Renal cortical epithelial cell (primary cell): ENCODE measurements around the gene NRXN3. TPM values are rescaled to one million over a fixed set of nuclear protein-coding genes. Genes with fewer than 3 reads are reported as not detected.

Experiments used
- DNase-seq: peaks from one replicate; pipeline ENCODE4 v3.0.0-alpha.2; 2011; ENCODE audit warnings: low read depth
- total RNA-seq: library from RNA; depleted of rRNA; stranded (reverse); fragments of >200 nt; gene quantifications from 2 replicates; pipeline ENCODE4 v1.2.3, GENCODE V29; 2014

The NRXN3 gene
- total RNA-seq, 1 donor from 2014 or later: 2.9 TPM

DNA sequence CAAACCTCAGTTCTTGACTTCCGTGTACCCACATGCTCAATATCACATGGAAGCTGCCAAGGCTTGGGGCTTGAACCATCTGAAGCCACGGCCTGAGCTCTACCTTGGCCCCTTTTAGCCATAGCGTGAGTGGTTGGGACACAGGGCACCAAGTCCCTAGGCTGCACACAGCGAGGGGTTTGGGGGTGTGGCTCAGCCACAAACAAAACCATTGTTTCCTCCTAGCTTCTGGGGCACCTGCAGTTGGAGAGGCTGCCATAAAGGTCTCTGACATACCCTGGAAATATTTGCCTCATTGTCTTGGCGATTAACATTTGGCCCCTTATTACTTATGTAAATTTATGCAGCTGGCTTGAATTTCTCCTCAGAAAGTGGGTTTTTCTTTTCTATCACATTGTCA is 628.6 kb downstream of the NRXN3 start:
- DNase-seq: no peak

- no peak for DNase-seq
These were observed 635.4 kb downstream of the NRXN3 start for GRCh38 chr14:78805570-78805969.

DNA sequence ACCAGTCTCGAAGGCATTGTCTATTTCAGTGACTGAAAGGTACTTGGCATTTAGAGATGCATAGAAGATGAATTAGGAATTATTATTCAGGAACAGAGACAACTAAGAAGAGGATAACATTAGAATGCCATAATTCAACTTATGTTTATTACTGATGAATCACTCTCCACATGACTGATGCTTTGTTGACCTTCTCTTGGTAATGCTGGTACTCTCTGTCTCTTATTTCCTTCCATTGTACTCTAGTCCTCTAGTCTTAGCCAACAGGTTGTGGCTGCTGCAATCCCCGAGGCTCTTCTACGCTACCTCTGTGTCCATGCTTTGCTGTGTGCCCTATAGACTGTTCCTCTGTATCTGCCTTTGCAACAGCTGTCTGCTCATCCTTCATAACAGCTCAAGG is 652.9 kb downstream of the NRXN3 start:
- DNase-seq: no peak

GRCh38 chr14:78823516-78823915 is 653.3 kb downstream of the NRXN3 start:
- DNase-seq: no peak

DNA sequence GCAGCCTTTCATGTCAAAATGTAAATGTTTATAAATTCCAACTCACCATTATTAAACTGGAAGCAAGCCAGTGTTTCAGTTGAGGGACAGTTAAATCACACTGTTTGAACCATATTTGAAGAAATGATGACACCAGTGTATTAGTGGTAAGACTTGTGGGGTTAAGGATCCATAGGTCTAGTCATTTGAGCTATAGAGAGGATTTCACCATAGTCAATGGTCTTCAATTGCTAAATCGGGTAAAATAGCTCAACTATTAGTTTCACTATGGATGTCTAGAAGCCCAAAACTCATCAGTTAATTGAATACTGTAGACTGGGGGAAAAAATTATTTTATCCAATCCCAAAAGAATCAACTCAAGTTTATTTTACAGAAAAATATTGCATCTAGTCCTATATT is 659.1 kb downstream of the NRXN3 start:
- DNase-seq: no peak

- DNase-seq: no peak
These were observed 664.7 kb downstream of the NRXN3 start for GRCh38 chr14:78834766-78835451.

GRCh38 chr14:78835909-78836308 is 665.7 kb downstream of the NRXN3 start:
- no peak for DNase-seq

DNA sequence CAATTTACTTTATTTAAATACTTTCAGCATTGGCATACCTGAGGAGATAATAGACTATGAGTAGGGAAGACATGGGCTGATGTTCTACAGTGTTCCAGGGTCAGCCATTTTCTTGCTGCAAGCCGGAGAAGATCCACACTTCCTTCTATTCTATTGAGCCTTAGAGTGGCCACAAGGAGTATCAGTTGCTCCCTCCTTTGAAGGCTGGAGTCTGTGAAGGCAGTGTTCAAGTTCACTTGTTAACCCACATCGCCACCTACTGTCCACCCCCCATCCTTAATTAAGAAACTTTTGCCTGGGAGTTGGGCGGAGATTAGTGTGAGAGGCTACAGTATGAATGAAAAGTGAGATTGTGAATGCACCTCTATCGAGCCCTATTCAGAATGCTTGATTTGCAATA is 666.6 kb downstream of the NRXN3 start:
- DNase-seq: peak; percentile 70

DNA sequence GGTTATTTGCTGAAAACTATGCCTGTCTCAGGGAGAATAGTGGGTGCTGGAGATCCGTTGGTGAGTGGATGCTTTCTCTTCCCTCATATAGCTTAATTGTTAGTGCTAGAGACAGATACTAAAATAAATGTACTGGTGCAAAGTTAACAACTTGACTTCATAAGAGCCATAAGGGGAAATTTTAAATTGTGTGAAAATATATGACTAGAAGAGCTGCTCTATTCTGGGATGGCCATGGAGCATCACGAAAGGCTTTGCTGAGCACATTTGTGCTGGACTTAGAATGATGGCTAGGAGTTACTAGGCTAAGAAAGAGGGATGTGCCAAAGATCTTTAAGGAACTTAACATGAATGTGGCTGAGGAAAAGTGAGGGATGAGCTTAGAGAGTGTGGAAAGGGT is 668.8 kb downstream of the NRXN3 start:
- DNase-seq: no peak

GRCh38 chr14:78840898-78841297 is 670.7 kb downstream of the NRXN3 start:
- no peak for DNase-seq

DNA sequence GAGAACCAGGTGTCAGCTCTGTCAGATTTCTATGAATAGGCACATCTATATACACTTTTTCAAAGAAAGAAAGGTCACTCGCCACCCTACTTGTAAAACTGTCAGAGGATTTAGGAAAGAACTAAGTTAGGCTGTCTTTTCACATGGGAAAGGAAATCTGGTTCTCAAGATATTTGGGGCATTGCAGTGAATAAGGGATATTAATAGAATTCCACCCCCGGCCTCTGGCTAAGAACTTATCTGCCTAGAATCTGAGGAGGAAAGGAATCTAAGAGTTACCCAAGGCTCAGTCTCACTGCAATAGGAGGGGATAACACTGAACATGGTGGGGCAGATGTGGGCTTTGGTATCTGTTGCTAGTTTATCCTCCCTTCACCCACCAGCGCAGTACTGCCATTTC is 677.6 kb downstream of the NRXN3 start:
- no peak for DNase-seq

DNA sequence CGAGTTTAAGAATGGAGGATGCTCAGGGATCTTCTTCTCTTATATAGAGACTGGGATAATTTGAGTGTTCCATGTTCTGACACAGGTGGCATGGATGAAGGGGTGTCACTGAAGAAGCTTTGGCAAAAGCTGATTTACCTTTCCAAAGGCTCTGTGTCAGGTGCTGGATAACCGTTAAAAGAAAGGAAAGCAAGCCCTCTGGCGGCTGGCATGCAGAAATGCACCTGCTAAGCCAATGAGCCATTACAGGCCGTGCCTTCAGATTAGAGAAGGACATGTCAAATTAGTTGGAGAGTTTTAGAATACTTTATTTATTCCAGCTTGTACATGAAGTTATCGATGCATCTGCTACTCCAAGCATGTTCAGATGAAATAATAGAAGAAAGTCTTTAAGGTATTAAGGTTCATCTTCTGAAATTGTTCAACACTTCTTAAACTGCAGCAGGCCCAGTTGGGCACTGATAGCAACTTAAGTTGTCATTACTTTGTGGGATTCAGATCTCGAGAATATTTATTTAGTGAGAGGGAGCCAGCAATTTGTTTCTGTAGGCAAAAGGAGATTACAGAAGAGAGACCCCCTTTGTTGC is 678.2 kb downstream of the NRXN3 start:
- DNase-seq: peak; percentile 40

- no peak for DNase-seq
These were observed 679.8 kb downstream of the NRXN3 start for GRCh38 chr14:78849952-78850351.

DNA sequence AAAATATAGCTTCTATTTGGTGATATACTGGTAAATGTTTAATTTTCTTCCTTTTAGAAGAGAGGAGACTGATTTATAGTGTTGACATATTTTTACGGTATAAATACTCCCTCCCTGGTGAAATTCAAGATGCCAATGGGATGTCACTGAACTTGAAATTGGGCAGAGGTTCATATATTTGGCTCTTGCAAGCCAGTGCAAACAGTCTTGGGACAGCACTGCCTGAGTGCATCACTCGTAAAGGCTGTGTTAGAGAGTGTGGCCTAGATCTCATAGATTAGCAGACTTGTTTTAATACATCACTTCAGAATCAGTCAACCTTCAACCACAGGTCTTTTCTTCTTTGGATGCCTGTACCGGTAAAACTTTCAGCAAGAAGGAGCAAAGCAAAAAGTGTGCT is 681.0 kb downstream of the NRXN3 start:
- peak; percentile 13 for DNase-seq

DNA sequence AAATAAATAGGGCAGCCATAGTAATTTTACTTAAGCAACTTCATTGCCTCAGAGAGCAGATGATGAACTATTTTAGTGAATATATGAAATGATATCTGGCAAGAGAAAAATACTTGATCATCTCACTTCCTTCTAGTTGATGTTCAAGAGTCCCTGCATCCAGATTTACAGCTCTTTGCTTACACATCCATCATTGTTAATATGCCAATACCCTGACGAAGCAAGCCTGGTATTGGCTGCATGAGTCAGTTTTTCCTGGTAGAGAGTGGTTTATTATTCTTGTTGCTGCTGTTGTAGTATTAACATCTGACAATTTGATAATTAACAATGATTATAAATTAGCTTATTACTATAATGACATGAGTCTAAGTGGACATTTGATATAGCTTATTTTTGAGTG is 681.9 kb downstream of the NRXN3 start:
- DNase-seq: no peak

DNA sequence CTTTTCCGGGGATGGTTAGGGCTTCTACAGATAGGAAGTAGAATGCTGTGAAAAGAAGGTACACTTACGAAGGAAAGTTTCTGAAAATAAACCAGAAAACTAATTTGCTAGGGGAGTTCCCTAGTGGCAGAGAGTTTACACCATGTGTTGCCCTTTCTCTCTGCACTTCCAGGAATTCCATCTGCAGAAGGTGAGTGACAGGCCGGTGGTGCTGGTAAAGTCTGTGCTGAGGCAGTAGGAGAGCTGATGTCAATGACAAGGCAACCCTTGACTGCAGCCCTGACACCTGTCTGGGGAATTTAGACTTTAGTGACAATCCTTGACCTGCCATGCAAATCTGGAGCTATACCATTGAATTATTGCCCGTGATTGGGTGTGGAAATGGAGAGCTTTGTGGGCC is 687.8 kb downstream of the NRXN3 start:
- no peak for DNase-seq

DNA sequence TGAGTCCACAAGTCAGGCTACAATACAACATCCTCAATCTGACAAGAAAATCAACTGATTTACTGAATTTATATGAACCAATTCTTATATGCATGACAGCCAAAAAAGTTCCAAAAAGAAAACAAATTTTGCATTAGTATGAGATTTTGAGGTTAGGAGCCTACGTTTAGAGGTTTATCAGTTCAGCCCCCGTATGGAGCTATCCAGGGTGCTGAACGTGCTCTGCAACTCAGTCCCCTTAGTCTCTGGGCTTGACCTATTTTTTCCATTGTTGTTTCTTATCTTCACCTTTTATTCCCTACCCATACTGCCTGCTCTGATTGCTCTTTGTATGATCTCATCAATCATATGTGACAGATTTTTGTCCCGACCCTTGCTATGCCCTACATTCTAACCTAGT is 693.0 kb downstream of the NRXN3 start:
- DNase-seq: peak; percentile 13

DNA sequence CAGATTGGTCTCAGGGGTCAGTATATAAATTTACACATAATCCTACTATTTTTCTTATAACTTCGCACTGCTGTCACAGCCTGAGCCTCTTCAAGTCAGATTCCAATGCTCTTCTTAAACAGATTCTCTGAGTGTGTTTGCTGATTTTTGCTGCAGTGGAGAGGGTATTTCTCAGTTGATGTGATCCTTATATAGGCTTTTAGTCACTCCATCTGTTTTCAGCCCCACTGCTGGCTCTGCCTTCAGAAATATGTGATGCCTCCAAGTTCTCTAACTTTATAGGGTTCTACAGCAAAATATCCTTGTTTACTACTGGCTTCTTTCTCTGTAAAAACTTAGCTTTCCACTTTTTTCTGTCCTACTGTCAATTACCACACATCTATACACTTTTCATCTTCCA is 702.7 kb downstream of the NRXN3 start:
- no peak for DNase-seq

GRCh38 chr14:78873581-78873980 is 703.4 kb downstream of the NRXN3 start:
- DNase-seq: no peak

DNA sequence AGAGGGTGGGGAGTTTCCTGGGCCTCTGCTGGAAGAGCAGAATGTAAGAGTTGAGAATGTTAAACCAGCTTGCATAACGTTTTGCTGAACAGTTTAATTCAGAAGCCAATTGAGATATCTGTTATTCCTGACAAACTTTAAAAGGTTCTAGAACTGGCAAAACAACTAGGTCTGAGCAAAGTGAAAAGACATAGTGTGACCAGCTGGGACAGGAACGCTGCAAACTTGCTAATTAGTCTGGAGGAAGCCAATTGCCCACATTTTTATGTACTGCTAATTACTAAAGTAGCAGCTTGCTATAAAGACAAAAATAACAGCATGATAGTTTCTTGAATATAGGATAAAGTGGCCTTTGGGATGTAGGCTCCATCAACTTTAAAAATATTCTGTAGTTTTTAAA is 704.9 kb downstream of the NRXN3 start:
- DNase-seq: no peak

GRCh38 chr14:78885884-78886283 is 715.7 kb downstream of the NRXN3 start:
- DNase-seq: no peak

DNA sequence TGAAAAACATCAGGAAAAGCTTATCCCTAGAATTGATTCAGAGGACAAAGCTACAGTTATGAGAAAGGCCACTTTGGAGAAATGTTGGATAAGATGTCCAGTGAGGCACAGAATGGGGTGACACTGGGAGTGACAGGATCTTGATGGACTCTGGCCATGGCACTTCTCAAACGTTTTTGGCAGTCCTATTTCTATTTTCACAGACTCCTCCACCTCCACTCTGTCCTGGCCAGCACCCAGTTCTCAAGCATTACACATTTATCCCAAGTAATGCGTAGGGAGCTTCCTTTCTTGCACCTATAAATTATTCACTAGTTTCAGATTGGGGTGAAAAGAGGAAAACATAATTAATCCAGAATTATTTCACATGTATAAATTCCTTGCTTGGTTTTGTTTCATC is 727.3 kb downstream of the NRXN3 start:
- no peak for DNase-seq

DNA sequence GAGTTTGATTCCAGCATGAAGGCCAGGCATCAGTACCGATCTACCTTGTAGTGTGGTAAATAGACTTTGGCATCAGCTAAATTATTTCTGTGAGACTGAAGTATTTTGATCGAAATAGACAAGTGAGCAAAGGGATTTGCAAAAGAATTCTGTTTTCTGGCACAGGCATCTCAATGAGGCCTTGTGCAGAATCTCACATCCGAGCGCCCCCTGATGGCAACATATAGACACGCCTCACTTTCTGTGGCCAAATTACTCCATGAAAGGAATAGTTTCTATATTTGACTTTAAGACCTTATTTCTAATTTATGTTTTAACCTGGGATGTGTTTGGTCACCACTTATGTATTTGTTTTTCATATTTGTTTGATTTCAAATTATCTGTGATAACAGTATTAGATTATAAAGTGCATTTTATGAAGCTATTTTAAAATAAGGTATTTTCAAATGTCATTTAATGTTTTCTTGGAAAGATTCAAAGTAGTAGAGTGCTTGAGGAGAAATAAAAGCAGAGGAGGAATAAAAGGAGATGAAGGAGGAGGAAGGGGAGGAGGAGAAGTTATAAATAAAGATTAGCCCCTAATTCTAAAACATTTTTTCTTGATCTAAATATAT is 731.9 kb downstream of the NRXN3 start:
- DNase-seq: peak; percentile 15

- DNase-seq: no peak
These were observed 733.9 kb downstream of the NRXN3 start for GRCh38 chr14:78904094-78904493.
